ENCODE data around the gene NENF.

Gene NENF

GRCh38 chr1:212431644-212432043 is 1.1 kb upstream of the NENF start:
- DNase-seq (ENCODE audit: low read depth, low spot score) = no peak

GRCh38 chr1:212432272-212432660 is 454 bp upstream of the NENF start:
- no peak for DNase-seq (ENCODE audit: low read depth, low spot score)

GRCh38 chr1:212433577-212434462 is 1.1 kb downstream of the NENF start:
- no peak for DNase-seq (ENCODE audit: low read depth, low spot score)

- DNase-seq (ENCODE audit: low read depth, low spot score) = no peak
These were observed 2.3 kb downstream of the NENF start for GRCh38 chr1:212434992-212435391.

GRCh38 chr1:212437179-212437798 is 4.6 kb downstream of the NENF start:
- no peak for DNase-seq (ENCODE audit: low read depth, low spot score)

- no peak for DNase-seq (ENCODE audit: low read depth, low spot score)
These were observed 6.1 kb downstream of the NENF start for GRCh38 chr1:212438831-212439237.

- no peak for DNase-seq (ENCODE audit: low read depth, low spot score)
These were observed 7.7 kb downstream of the NENF start for GRCh38 chr1:212440419-212440818.

- DNase-seq (ENCODE audit: low read depth, low spot score) = no peak
These were observed 9.7 kb downstream of the NENF start for GRCh38 chr1:212442408-212442807.

- no peak for DNase-seq (ENCODE audit: low read depth, low spot score)
These were observed 13.6 kb downstream of the NENF start for GRCh38 chr1:212446333-212446732.

GRCh38 chr1:212447478-212447877 is 14.8 kb downstream of the NENF start:
- no peak for DNase-seq (ENCODE audit: low read depth, low spot score)

GRCh38 chr1:212450331-212450881 is 17.7 kb downstream of the NENF start:
- DNase-seq (ENCODE audit: low read depth, low spot score) = no peak

GRCh38 chr1:212451416-212452322 is 18.9 kb downstream of the NENF start:
- no peak for DNase-seq (ENCODE audit: low read depth, low spot score)

- DNase-seq (ENCODE audit: low read depth, low spot score) = no peak
These were observed 19.8 kb downstream of the NENF start for GRCh38 chr1:212452323-212453155.

GRCh38 chr1:212453156-212453857 is 20.6 kb downstream of the NENF start:
- no peak for DNase-seq (ENCODE audit: low read depth, low spot score)

- DNase-seq (ENCODE audit: low read depth, low spot score) = no peak
These were observed 22.0 kb downstream of the NENF start for GRCh38 chr1:212454741-212455140.

- DNase-seq (ENCODE audit: low read depth, low spot score) = no peak
These were observed 22.7 kb downstream of the NENF start for GRCh38 chr1:212455401-212455800.

GRCh38 chr1:212455803-212456528 is 23.2 kb downstream of the NENF start:
- DNase-seq (ENCODE audit: low read depth, low spot score) = peak; percentile 67

GRCh38 chr1:212457740-212458338 is 25.1 kb downstream of the NENF start:
- no peak for DNase-seq (ENCODE audit: low read depth, low spot score)

GRCh38 chr1:212458817-212459216 is 26.1 kb downstream of the NENF start:
- no peak for DNase-seq (ENCODE audit: low read depth, low spot score)
